Breast epithelium (tissue), 4 donors: ENCODE results near the gene PRR27. TPM values are rescaled to one million over a fixed set of nuclear protein-coding genes. Genes with fewer than 3 reads are reported as not detected.

ENCODE experiments used
- DNase-seq, 2 donors: peaks; one replicate each; pipeline ENCODE4 v3.0.0-alpha.2; 2019; ENCODE audit warnings: low spot score in 2 of 2
- H3K27ac ChIP-seq, 2 donors: fragments of 200-600 bp; sonication (generic) in 1 of 2; one replicate each; pipeline ENCODE4 v1.5.1; 2016 to 2019; ENCODE audit warnings: mild to moderate bottlenecking in 1 of 2
- H3K27me3 ChIP-seq, 2 donors: fragments of 200-600 bp; sonication (generic) in 1 of 2; one replicate each; pipeline versions ENCODE4 v1.5.1 to v1.6.0; 2017 to 2019; ENCODE audit warnings: control low read depth in 1 of 2, mild to moderate bottlenecking in 1 of 2
- H3K36me3 ChIP-seq: fragments of 200-600 bp; one replicate; pipeline ENCODE4 v1.5.1; 2019
- H3K4me1 ChIP-seq, 2 donors: fragments of 200-600 bp; sonication (generic); one replicate each; pipeline ENCODE4 v1.5.1; 2016 to 2019; ENCODE audit warnings: control low read depth in 1 of 2
- H3K4me3 ChIP-seq, 3 donors: fragments of 200-600 bp; sonication (generic); 1 replicate in 2 of 3; 2 replicates in 1 of 3; pipeline ENCODE4 v1.5.1; 2016 to 2019; ENCODE audit warnings: mild to moderate bottlenecking in 3 of 3, moderate library complexity in 2 of 3
- H3K9me3 ChIP-seq, 2 donors: fragments of 200-600 bp; sonication (generic) in 1 of 2; one replicate each; pipeline ENCODE4 v1.5.1; 2016 to 2019; ENCODE audit warnings: control low read depth in 1 of 2
- CTCF ChIP-seq, 3 donors: fragments of 450-650 bp; IDR thresholded peaks; one replicate each; pipeline ENCODE4 v1.5.1; 2016 to 2017; ENCODE audit warnings: antibody characterized with exemption in 3 of 3, mild to moderate bottlenecking in 3 of 3, moderate library complexity in 3 of 3
- POLR2A ChIP-seq: fragments of 450-650 bp; IDR thresholded peaks from one replicate; pipeline ENCODE4 v1.6.1; 2016; ENCODE audit warnings: antibody characterized with exemption, mild to moderate bottlenecking, moderate library complexity
- POLR2AphosphoS5 ChIP-seq, 3 donors: sonication (generic); formaldehyde crosslinking; IDR thresholded peaks; one replicate each; pipeline ENCODE4 v1.6.1; 2017; ENCODE audit warnings: antibody characterized with exemption in 3 of 3
- intact Hi-C: fragments of 100-400 bp; cut with DNase I; formaldehyde crosslinking; loops from one replicate; pipeline ENCODE4 v1.15.1; 2023; ENCODE audit warnings: low total_unique reads
- total RNA-seq, 3 donors: library from RNA; depleted of rRNA; stranded (reverse); fragments of >200 nt; gene quantifications; one replicate each; pipeline ENCODE4 v1.1.0, GENCODE V29; 2016

Gene PRR27
- total RNA-seq, 3 donors from 2014 or later, result not detected

- H3K4me3 ChIP-seq, result no peak overlapping the region
- no peaks in the 10 kb centered on the region for H3K27me3 ChIP-seq
- H3K36me3 ChIP-seq, result no peaks in the 10 kb centered on the region
- no peaks in the 10 kb centered on the region for H3K9me3 ChIP-seq
- intact Hi-C loops, result no loop called here
- H3K27ac ChIP-seq, result no peak overlapping the region
- TF ChIP-seq POLR2AphosphoS5 (IDR thresholded peaks at IDR 0.05) (no peak), POLR2A (no peak), CTCF (IDR thresholded peaks at IDR 0.05) (no peak)
- H3K4me1 ChIP-seq, result no peaks in the 10 kb centered on the region
- no peak for DNase-seq
Observed at GRCh38 chr4:70177090-70177489, 23.1 kb downstream of the PRR27 start.

GRCh38 chr4:70178075-70178660, 24.1 kb downstream of the PRR27 start:
- no peak overlapping the region for H3K27ac ChIP-seq
- H3K4me1 ChIP-seq, result no peaks in the 10 kb centered on the region
- no peak for DNase-seq
- H3K9me3 ChIP-seq, result no peaks in the 10 kb centered on the region
- H3K36me3 ChIP-seq, result no peaks in the 10 kb centered on the region
- H3K27me3 ChIP-seq, result no peaks in the 10 kb centered on the region
- H3K4me3 ChIP-seq, result no peak overlapping the region
- no peak for TF ChIP-seq POLR2AphosphoS5 (IDR thresholded peaks at IDR 0.05)
- no peak for TF ChIP-seq POLR2A
- no peak for TF ChIP-seq CTCF (IDR thresholded peaks at IDR 0.05)
- intact Hi-C loops, result no loop called here

GRCh38 chr4:70179811-70180210, 25.8 kb downstream of the PRR27 start:
- Histone ChIP-seq H3K36me3 (no peaks in the 10 kb centered on the region), H3K27me3 (no peaks in the 10 kb centered on the region), H3K27ac (no peak overlapping the region), H3K4me1 (no peaks in the 10 kb centered on the region), H3K4me3 (no peak overlapping the region), H3K9me3 (no peaks in the 10 kb centered on the region)
- no peak for DNase-seq
- intact Hi-C loops, result no loop called here
- no peak for TF ChIP-seq POLR2A

GRCh38 chr4:70181864-70182263, 27.8 kb downstream of the PRR27 start:
- no peak for TF ChIP-seq POLR2AphosphoS5 (IDR thresholded peaks at IDR 0.05)
- TF ChIP-seq POLR2A, result no peak
- TF ChIP-seq CTCF (IDR thresholded peaks at IDR 0.05), result no peak
- H3K36me3 ChIP-seq, result no peaks in the 10 kb centered on the region
- intact Hi-C loops, result no loop called here
- H3K9me3 ChIP-seq, result no peaks in the 10 kb centered on the region
- no peak overlapping the region for H3K27ac ChIP-seq
- H3K4me3 ChIP-seq, result no peak overlapping the region
- no peaks in the 10 kb centered on the region for H3K27me3 ChIP-seq
- H3K4me1 ChIP-seq, result no peaks in the 10 kb centered on the region
- DNase-seq, result no peak

- Histone ChIP-seq H3K4me1 (no peaks in the 10 kb centered on the region), H3K9me3 (no peaks in the 10 kb centered on the region), H3K27me3 (no peaks in the 10 kb centered on the region), H3K27ac (no peak overlapping the region), H3K4me3 (no peak overlapping the region), H3K36me3 (no peaks in the 10 kb centered on the region)
- intact Hi-C loops, result no loop called here
- DNase-seq, result no peak
- no peak for TF ChIP-seq POLR2A
- no peak for TF ChIP-seq CTCF (IDR thresholded peaks at IDR 0.05)
- no peak for TF ChIP-seq POLR2AphosphoS5 (IDR thresholded peaks at IDR 0.05)
Observed at GRCh38 chr4:70182517-70183167, 28.6 kb downstream of the PRR27 start.
